Measurements from ENCODE around the gene FABP1.

GRCh38 chr2:88127888-88128653 lies at the start of gene FABP1:
- TF ChIP-seq CTCF (IDR thresholded peaks at IDR 0.05) (no peak), POLR2A (IDR thresholded peaks at IDR 0.05) (no peak)
